K562 (cell line): ENCODE measurements around the gene SERTAD3. TPM values are rescaled to one million over a fixed set of nuclear protein-coding genes. Genes with fewer than 3 reads are reported as not detected.

Experiments
- BDP1 ChIP-seq: IDR thresholded peaks from 3 replicates; pipeline ENCODE4 v1.6.1; 2011; ENCODE audit not compliant: insufficient read length, insufficient read depth
- COPS2 ChIP-seq: fragments of 450-650 bp; conservative IDR thresholded peaks from 2 replicates; pipeline ENCODE4 v1.6.1; 2016; ENCODE audit warnings: mild to moderate bottlenecking, moderate library complexity
- CREM ChIP-seq: IDR thresholded peaks from 2 replicates; pipeline ENCODE4 v1.6.1; 2014; ENCODE audit warnings: antibody characterized with exemption, low read depth
- ETS2 ChIP-seq: IDR thresholded peaks from 2 replicates; pipeline ENCODE4 v1.6.1; 2016; ENCODE audit warnings: borderline replicate concordance, missing genetic modification characterization, mild to moderate bottlenecking, moderate library complexity, missing compliant biosample characterization; ENCODE audit not compliant: poor library complexity, severe bottlenecking
- HMGN3 ChIP-seq: IDR thresholded peaks from 2 replicates; pipeline ENCODE4 v1.6.1; 2011; ENCODE audit warnings: borderline replicate concordance, low read depth, mild to moderate bottlenecking, mixed read lengths, low read length; ENCODE audit not compliant: insufficient read length; ENCODE audit errors: extremely low read depth
- JUND ChIP-seq, 2 experiments: IDR thresholded peaks; 2 replicates in 1 of 2; 3 replicates in 1 of 2; pipeline ENCODE4 v1.6.1; 2011; ENCODE audit warnings: borderline replicate concordance in 2 of 2, low read depth in 2 of 2, low read length in 2 of 2, improper control_type of control experiment in 1 of 2, missing biosample characterization in 1 of 2, missing genetic modification characterization in 1 of 2, missing genetic modification reagents in 1 of 2
- KDM4B ChIP-seq, 2 experiments: fragments of 450-650 bp in 1 of 2; sonication (generic) in 1 of 2; IDR thresholded peaks; 2 replicates each; pipeline ENCODE4 v1.6.1; 2016 to 2017; ENCODE audit warnings: borderline replicate concordance in 2 of 2, antibody characterized with exemption in 1 of 2, low read depth in 1 of 2, mild to moderate bottlenecking in 1 of 2
- MTA1 ChIP-seq: fragments of 450-650 bp; IDR thresholded peaks from 2 replicates; pipeline ENCODE4 v1.6.1; 2017; ENCODE audit warnings: borderline replicate concordance
- NCOA1 ChIP-seq: fragments of 450-650 bp; IDR thresholded peaks from 2 replicates; pipeline ENCODE4 v1.6.1; 2016; ENCODE audit warnings: low read depth
- NFE2 ChIP-seq: IDR thresholded peaks from 2 replicates; pipeline ENCODE4 v1.6.1; 2014; ENCODE audit warnings: antibody characterized with exemption, low read depth
- OTX1 ChIP-seq: fragments of 450-650 bp; formaldehyde crosslinking; IDR thresholded peaks from 2 replicates; pipeline ENCODE4 v1.4.0; 2022; ENCODE audit warnings: mild to moderate bottlenecking
- SRSF7 ChIP-seq: fragments of 200-400 bp; formaldehyde crosslinking; optimal IDR thresholded peaks from 2 replicates; pipeline ENCODE3; 2017; ENCODE audit warnings: mild to moderate bottlenecking, low read depth, low read length
- ZNF146 ChIP-seq: IDR thresholded peaks from one replicate; pipeline ENCODE4 v1.6.1; 2018; ENCODE audit warnings: missing compliant biosample characterization; ENCODE audit not compliant: unreplicated experiment
- ZNF212 ChIP-seq: fragments of 450-650 bp; formaldehyde crosslinking; IDR thresholded peaks from 2 replicates; pipeline ENCODE4 v1.4.0; 2020; ENCODE audit warnings: mild to moderate bottlenecking
- ZNF589 ChIP-seq: fragments of 200-800 bp; sonication (Bioruptor generic); IDR thresholded peaks from 2 replicates; pipeline ENCODE4 v1.6.1; 2016; ENCODE audit warnings: low read depth, missing genetic modification characterization, missing compliant biosample characterization
- ZNF668 ChIP-seq: fragments of 250-450 bp; sonication (Bioruptor Pico); IDR thresholded peaks from 2 replicates; pipeline ENCODE4 v1.8.0; 2022; ENCODE audit warnings: mild to moderate bottlenecking, inconsistent platforms
- ZNF75A ChIP-seq: fragments of 450-650 bp; formaldehyde crosslinking; IDR thresholded peaks from 2 replicates; pipeline ENCODE4 v1.4.0; 2020; ENCODE audit warnings: mild to moderate bottlenecking
- polyA plus RNA-seq, 8 experiments: library from polyadenylated mRNA; depleted of rRNA in 4 of 8; stranded (reverse) in 5 of 8; unstranded in 3 of 8; fragments of >200 nt; fragmentation: Nextera tagmentation in 2 of 8; fragmentation: Illumina TruSeq in 1 of 8; extraction: Ambion mirVana in 2 of 8; extraction: Trizol in 1 of 8; gene quantifications; 2 replicates each; pipeline versions ENCODE4 v1.2.1 to v1.2.3, GENCODE V29; 2011 to 2014; ENCODE audit warnings: inconsistent platforms in 1 of 8, missing spikeins in 1 of 8
- total RNA-seq, 7 experiments: library from RNA; depleted of rRNA in 6 of 7; stranded (reverse); fragments of >200 nt in 6 of 7; fragmentation: Illumina TruSeq in 2 of 7; extraction: Trizol in 2 of 7; gene quantifications; 2 replicates each; pipeline versions ENCODE4 v1.2.1 to v1.2.3, GENCODE V29; 2011 to 2021; ENCODE audit warnings: low replicate concordance in 1 of 7
- TF ChIP-seq, protein P1 (sequence below), 2 experiments: fragments of 450-650 bp; IDR thresholded peaks; 2 replicates each; pipeline ENCODE4 v1.6.1; 2018; ENCODE audit warnings: mild to moderate bottlenecking in 2 of 2, low read depth in 1 of 2; ENCODE audit not compliant: partially characterized antibody in 2 of 2
- TF ChIP-seq, protein P2 (sequence below): sonication (generic); formaldehyde crosslinking; IDR thresholded peaks from 2 replicates; pipeline ENCODE4 v1.8.1; 2023; ENCODE audit warnings: mild to moderate bottlenecking, missing genetic modification reagents
- TF ChIP-seq, protein P3 (sequence below): fragments of 450-650 bp; formaldehyde crosslinking; IDR thresholded peaks from 2 replicates; pipeline ENCODE4 v1.4.0; 2020; ENCODE audit warnings: mild to moderate bottlenecking, mixed read lengths

The SERTAD3 gene
- total and polyA plus RNA-seq, 9 of the 15 experiments (the other 6 are each of a cell fraction or from before 2014, with no cell fraction given), result 5.4 to 28.9 (median 17.5) TPM

DNA sequence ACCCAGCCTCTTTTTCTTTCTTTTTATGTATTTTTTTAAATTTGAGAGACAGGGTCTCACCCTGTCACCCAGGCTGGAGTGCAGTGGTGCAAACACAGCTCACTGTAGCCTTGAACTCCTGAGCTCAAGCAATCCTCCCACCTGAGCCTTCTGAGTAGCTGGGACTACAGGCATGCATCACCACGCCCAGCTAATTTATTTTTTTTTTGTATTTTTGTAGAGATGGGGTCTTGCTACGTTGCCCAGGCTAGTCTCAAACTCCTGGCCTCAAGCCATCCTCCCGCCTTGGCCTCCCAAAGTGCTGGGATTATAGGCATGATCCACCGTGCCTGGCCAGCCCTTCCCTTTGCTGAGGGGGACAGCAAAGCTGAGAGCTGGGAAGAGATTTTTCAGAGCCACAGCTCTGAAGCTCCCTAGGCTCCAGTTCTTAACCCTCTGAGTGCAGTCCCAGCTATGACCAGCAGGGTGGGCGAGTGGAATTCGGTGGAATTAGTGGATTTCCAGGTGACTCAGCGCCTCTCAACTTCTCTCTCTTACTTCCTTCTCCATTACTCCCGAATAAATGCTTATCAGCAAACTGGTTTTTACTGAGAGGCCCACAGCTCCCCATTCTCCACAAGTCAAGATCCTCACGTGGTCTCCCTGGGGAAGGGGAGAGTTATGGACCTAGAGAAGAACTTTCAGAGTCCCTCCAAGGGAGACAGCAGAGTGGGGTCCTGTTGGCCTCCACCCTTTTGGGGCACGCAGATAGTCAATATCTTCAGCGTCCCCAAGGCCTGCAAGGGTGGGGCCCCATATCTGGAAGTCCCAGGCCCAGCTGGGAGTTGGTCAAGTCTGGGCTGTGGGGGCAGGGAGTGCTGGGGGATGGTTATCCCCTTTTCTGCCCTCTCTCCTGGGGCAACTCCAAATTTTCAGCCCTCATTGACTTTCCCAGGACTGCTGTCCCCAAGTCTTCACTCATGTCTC is 20.2 kb upstream of the SERTAD3 start (continued):
- TF ChIP-seq SRSF7 (no peak), ZNF589 (CRISPR knock-in tag) (no peak), OTX1 (no peak), MTA1 (peak; percentile 55), CREM (peak; percentile 67; the same call in 1 of the 2 replicates), KDM4B (IDR thresholded peaks at IDR 0.05; ENCODE audit: borderline replicate concordance in 2 of 2, low read depth in 1 of 2) (peak in 1 of 2 experiments; percentile 67; a peak in 1 of 4 replicates), JUND (IDR thresholded peaks at IDR 0.05; ENCODE audit: borderline replicate concordance, low read depth, low read length) (peak; percentile 89), JUND (tag; IDR thresholded peaks at IDR 0.05; ENCODE audit: borderline replicate concordance, low read depth, low read length) (peak; percentile 94), NFE2 (peak; percentile 98), BDP1 (no peak), ZNF75A (CRISPR knock-in tag) (no peak), ZNF212 (no peak), COPS2 (no peak), HMGN3 (peak; percentile 87), ZNF146 (CRISPR knock-in tag) (no peak), NCOA1 (peak; percentile 85; the same call in 1 of the 2 replicates), ETS2 (tag) (no peak), ZNF668 (CRISPR knock-in tag) (no peak)
- TF ChIP-seq, protein P1, sequence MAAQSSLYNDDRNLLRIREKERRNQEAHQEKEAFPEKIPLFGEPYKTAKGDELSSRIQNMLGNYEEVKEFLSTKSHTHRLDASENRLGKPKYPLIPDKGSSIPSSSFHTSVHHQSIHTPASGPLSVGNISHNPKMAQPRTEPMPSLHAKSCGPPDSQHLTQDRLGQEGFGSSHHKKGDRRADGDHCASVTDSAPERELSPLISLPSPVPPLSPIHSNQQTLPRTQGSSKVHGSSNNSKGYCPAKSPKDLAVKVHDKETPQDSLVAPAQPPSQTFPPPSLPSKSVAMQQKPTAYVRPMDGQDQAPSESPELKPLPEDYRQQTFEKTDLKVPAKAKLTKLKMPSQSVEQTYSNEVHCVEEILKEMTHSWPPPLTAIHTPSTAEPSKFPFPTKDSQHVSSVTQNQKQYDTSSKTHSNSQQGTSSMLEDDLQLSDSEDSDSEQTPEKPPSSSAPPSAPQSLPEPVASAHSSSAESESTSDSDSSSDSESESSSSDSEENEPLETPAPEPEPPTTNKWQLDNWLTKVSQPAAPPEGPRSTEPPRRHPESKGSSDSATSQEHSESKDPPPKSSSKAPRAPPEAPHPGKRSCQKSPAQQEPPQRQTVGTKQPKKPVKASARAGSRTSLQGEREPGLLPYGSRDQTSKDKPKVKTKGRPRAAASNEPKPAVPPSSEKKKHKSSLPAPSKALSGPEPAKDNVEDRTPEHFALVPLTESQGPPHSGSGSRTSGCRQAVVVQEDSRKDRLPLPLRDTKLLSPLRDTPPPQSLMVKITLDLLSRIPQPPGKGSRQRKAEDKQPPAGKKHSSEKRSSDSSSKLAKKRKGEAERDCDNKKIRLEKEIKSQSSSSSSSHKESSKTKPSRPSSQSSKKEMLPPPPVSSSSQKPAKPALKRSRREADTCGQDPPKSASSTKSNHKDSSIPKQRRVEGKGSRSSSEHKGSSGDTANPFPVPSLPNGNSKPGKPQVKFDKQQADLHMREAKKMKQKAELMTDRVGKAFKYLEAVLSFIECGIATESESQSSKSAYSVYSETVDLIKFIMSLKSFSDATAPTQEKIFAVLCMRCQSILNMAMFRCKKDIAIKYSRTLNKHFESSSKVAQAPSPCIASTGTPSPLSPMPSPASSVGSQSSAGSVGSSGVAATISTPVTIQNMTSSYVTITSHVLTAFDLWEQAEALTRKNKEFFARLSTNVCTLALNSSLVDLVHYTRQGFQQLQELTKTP (IDR thresholded peaks at IDR 0.05; ENCODE audit: low read depth in 1 of 2, partially characterized antibody in 2 of 2), result peak; percentile 26 to 59
- TF ChIP-seq, protein P2, sequence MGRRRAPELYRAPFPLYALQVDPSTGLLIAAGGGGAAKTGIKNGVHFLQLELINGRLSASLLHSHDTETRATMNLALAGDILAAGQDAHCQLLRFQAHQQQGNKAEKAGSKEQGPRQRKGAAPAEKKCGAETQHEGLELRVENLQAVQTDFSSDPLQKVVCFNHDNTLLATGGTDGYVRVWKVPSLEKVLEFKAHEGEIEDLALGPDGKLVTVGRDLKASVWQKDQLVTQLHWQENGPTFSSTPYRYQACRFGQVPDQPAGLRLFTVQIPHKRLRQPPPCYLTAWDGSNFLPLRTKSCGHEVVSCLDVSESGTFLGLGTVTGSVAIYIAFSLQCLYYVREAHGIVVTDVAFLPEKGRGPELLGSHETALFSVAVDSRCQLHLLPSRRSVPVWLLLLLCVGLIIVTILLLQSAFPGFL (CRISPR knock-in tag), result no peak
- TF ChIP-seq, protein P3, sequence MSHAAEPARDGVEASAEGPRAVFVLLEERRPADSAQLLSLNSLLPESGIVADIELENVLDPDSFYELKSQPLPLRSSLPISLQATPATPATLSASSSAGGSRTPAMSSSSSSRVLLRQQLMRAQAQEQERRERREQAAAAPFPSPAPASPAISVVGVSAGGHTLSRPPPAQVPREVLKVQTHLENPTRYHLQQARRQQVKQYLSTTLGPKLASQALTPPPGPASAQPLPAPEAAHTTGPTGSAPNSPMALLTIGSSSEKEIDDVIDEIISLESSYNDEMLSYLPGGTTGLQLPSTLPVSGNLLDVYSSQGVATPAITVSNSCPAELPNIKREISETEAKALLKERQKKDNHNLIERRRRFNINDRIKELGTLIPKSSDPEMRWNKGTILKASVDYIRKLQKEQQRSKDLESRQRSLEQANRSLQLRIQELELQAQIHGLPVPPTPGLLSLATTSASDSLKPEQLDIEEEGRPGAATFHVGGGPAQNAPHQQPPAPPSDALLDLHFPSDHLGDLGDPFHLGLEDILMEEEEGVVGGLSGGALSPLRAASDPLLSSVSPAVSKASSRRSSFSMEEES (CRISPR knock-in tag), result peak; percentile 16; the same call in 1 of the 2 replicates
